Mesenchymal stem cell (in vitro differentiated cells and primary cell): ENCODE results near the gene TBC1D2.
A peak's percentile ranks its signal among the peaks of the same experiment; 100 is the strongest.
"Not testable (repeated sequence)": the region's sequence is repeated elsewhere in the genome, so short reads cannot be mapped to it uniquely, and the experiment has no call there.

ENCODE experiments used
- DNase-seq: peaks from one replicate; pipeline ENCODE4 v3.0.0-alpha.2; 2013
- H2AFZ ChIP-seq: one replicate; pipeline ENCODE4 v1.6.1; 2013; ENCODE audit warnings: low read depth, mild to moderate bottlenecking, control low read depth, inconsistent platforms, low read length, moderate library complexity
- H2AK5ac ChIP-seq: 2 replicates; pipeline ENCODE4 v1.6.1; 2013; ENCODE audit warnings: low read length, moderate library complexity, mild to moderate bottlenecking, inconsistent platforms; ENCODE audit not compliant: severe bottlenecking
- H2BK120ac ChIP-seq: one replicate; pipeline ENCODE4 v1.6.1; 2013; ENCODE audit warnings: low read depth, mild to moderate bottlenecking, inconsistent platforms, low read length, moderate library complexity
- H2BK12ac ChIP-seq, 2 experiments: one replicate each; pipeline ENCODE4 v1.6.1; 2013; ENCODE audit warnings: inconsistent platforms in 2 of 2, low read length in 2 of 2, mild to moderate bottlenecking in 2 of 2, moderate library complexity in 2 of 2, control low read depth in 1 of 2
- H2BK15ac ChIP-seq: one replicate; pipeline ENCODE4 v1.6.1; 2013; ENCODE audit warnings: mild to moderate bottlenecking, low read depth, inconsistent platforms; ENCODE audit not compliant: poor library complexity, severe bottlenecking
- H2BK5ac ChIP-seq: 2 replicates; pipeline ENCODE4 v1.6.1; 2013; ENCODE audit warnings: low read depth, mild to moderate bottlenecking, low read length, control low read depth, inconsistent platforms; ENCODE audit not compliant: poor library complexity, severe bottlenecking
- H3K14ac ChIP-seq, 2 experiments: one replicate each; pipeline ENCODE4 v1.6.1; 2013; ENCODE audit warnings: inconsistent platforms in 2 of 2, low read length in 2 of 2, control low read depth in 1 of 2, mild to moderate bottlenecking in 1 of 2, moderate library complexity in 1 of 2
- H3K18ac ChIP-seq, 2 experiments: one replicate each; pipeline ENCODE4 v1.6.1; 2013; ENCODE audit warnings: inconsistent platforms in 2 of 2, low read length in 2 of 2, control low read depth in 1 of 2, low read depth in 1 of 2, mild to moderate bottlenecking in 1 of 2
- H3K23ac ChIP-seq, 2 experiments: one replicate each; pipeline ENCODE4 v1.6.1; 2013; ENCODE audit warnings: inconsistent platforms in 2 of 2, low read length in 2 of 2, mild to moderate bottlenecking in 2 of 2, moderate library complexity in 2 of 2, control low read depth in 1 of 2
- H3K27ac ChIP-seq: 2 replicates; pipeline ENCODE4 v1.5.1; 2013; ENCODE audit warnings: mild to moderate bottlenecking, moderate library complexity, low read length, control low read depth, inconsistent platforms; ENCODE audit not compliant: poor library complexity, severe bottlenecking
- H3K27me3 ChIP-seq, 2 experiments: 2 replicates each; pipeline versions ENCODE4 v1.6.1 to v1.7.0; 2013; ENCODE audit warnings: low read length in 2 of 2, mild to moderate bottlenecking in 2 of 2, moderate library complexity in 2 of 2, control low read depth in 1 of 2, inconsistent platforms in 1 of 2; ENCODE audit not compliant: control insufficient read depth in 1 of 2, insufficient read depth in 1 of 2
- H3K36me3 ChIP-seq, 2 experiments: 2 replicates each; pipeline versions ENCODE4 v1.6.1 to v1.7.0; 2013; ENCODE audit warnings: low read length in 2 of 2, control low read depth in 1 of 2, inconsistent platforms in 1 of 2, low read depth in 1 of 2, mild to moderate bottlenecking in 1 of 2; ENCODE audit not compliant: insufficient read depth in 2 of 2, control insufficient read depth in 1 of 2
- H3K4ac ChIP-seq, 2 experiments: one replicate each; pipeline ENCODE4 v1.6.1; 2013; ENCODE audit warnings: inconsistent platforms in 2 of 2, low read length in 2 of 2, mild to moderate bottlenecking in 2 of 2, moderate library complexity in 2 of 2, control low read depth in 1 of 2, low read depth in 1 of 2
- H3K4me1 ChIP-seq: 2 replicates; pipeline ENCODE4 v1.6.1; 2013; ENCODE audit warnings: low read depth, low read length, control low read depth; ENCODE audit not compliant: control insufficient read depth, insufficient read depth
- H3K4me2 ChIP-seq: 2 replicates; pipeline ENCODE4 v1.6.1; 2013; ENCODE audit warnings: low read length, mild to moderate bottlenecking, inconsistent platforms; ENCODE audit not compliant: poor library complexity, severe bottlenecking
- H3K4me3 ChIP-seq, 2 experiments: 2 replicates each; pipeline versions ENCODE4 v1.5.1 to v1.7.0; 2013; ENCODE audit warnings: low read length in 2 of 2, mild to moderate bottlenecking in 2 of 2, control low read depth in 1 of 2, low read depth in 1 of 2; ENCODE audit not compliant: insufficient read depth in 1 of 2
- H3K79me1 ChIP-seq: replicated peaks from 2 replicates; pipeline ENCODE4 v1.6.1; 2013; ENCODE audit warnings: mild to moderate bottlenecking, control low read depth, low read length, inconsistent platforms; ENCODE audit not compliant: poor library complexity, severe bottlenecking
- H3K9ac ChIP-seq: 2 replicates; pipeline ENCODE4 v1.7.0; 2013; ENCODE audit warnings: mild to moderate bottlenecking, low read length, moderate library complexity
- H3K9me3 ChIP-seq: 2 replicates; pipeline ENCODE4 v1.7.0; 2013; ENCODE audit warnings: mild to moderate bottlenecking, low read length; ENCODE audit not compliant: control insufficient read depth
- H4K8ac ChIP-seq: one replicate; pipeline ENCODE4 v1.6.1; 2013; ENCODE audit warnings: inconsistent platforms, mild to moderate bottlenecking, low read length, moderate library complexity
- H4K91ac ChIP-seq: one replicate; pipeline ENCODE4 v1.6.1; 2013; ENCODE audit warnings: mild to moderate bottlenecking, low read length, inconsistent platforms
- WGBS: methylation state at CpG from one replicate; pipeline ENCODE4 v1.1.7; 2013; ENCODE audit warnings: mixed read lengths; 5-methylcytosine and 5-hydroxymethylcytosine counted together

The TBC1D2 gene

GRCh38 chr9:98174502-98174918 is 80.9 kb downstream of the TBC1D2 start:
- H2AK5ac ChIP-seq, H3K9ac ChIP-seq, H3K18ac ChIP-seq, H3K9me3 ChIP-seq, H4K91ac ChIP-seq, H2BK15ac ChIP-seq, H3K14ac ChIP-seq, H3K23ac ChIP-seq, H3K4me1 ChIP-seq, H3K4me2 ChIP-seq, H3K27ac ChIP-seq, H3K4me3 ChIP-seq, H3K79me1 ChIP-seq, H3K36me3 ChIP-seq, H2AFZ ChIP-seq, H2BK12ac ChIP-seq, H3K4ac ChIP-seq, H2BK120ac ChIP-seq, DNase-seq, H2BK5ac ChIP-seq, H4K8ac ChIP-seq: not testable (repeated sequence)
- peaks cover 0 to 52% of the 10 kb centered on the region in 2 experiments for H3K27me3 ChIP-seq
- WGBS: 92% methylated on average over 2 of the region's 5 CpGs

- H3K4me2 ChIP-seq: no peak overlapping the region
- no peak overlapping the region for H3K23ac ChIP-seq
- DNase-seq: no peak
- H3K9me3 ChIP-seq: no peaks in the 10 kb centered on the region
- no peaks in the 10 kb centered on the region for H3K79me1 ChIP-seq
- no peak overlapping the region for H2BK120ac ChIP-seq
- H3K36me3 ChIP-seq: no peaks in the 10 kb centered on the region
- no peak overlapping the region for H2BK12ac ChIP-seq
- H4K8ac ChIP-seq: no peak overlapping the region
- H2BK15ac ChIP-seq: no peak overlapping the region
- H3K4me3 ChIP-seq: no peak overlapping the region
- H3K27me3 ChIP-seq: peaks cover 0 to 52% of the 10 kb centered on the region in 2 experiments
- no peak overlapping the region for H2AK5ac ChIP-seq
- no peak overlapping the region for H4K91ac ChIP-seq
- no peak overlapping the region for H3K27ac ChIP-seq
- H2BK5ac ChIP-seq: no peak overlapping the region
- peaks cover 3% of the 10 kb centered on the region for H3K4me1 ChIP-seq
- no peak overlapping the region for H3K9ac ChIP-seq
- 89% methylated on average over 16 of the region's 16 CpGs for WGBS
- no peak overlapping the region for H3K4ac ChIP-seq
- no peak overlapping the region for H3K14ac ChIP-seq
- no peak overlapping the region for H3K18ac ChIP-seq
- no peak overlapping the region for H2AFZ ChIP-seq
These were observed 82.3 kb downstream of the TBC1D2 start for GRCh38 chr9:98173181-98173580.

DNA sequence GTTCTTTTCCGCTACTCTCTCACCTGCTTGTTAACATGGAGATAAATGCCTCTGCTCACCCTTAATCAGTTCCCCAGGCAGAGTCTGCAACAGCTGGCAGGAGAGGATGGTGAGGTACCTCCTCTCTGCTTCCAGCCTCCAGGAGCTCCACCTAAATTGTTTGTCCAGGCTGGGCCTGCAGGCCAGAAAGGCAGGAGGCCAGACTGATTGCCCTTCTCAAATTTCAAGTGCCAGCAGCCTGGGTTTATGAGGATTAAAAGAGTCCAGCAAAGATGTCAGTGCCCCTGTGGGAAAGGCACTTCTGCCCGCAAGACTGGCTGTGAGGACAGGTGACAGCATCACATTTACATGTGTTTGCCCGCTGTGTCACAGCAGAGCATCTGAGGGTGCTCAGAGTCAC is 82.8 kb downstream of the TBC1D2 start:
- Histone ChIP-seq H2BK12ac (no peak overlapping the region), H2BK120ac (no peak overlapping the region), H2BK5ac (no peak overlapping the region), H3K36me3 (no peaks in the 10 kb centered on the region), H2AFZ (no peak overlapping the region), H3K9ac (no peak overlapping the region), H3K9me3 (no peaks in the 10 kb centered on the region), H4K91ac (no peak overlapping the region), H3K27ac (no peak overlapping the region), H3K4me2 (no peak overlapping the region), H3K4ac (no peak overlapping the region), H3K79me1 (no peaks in the 10 kb centered on the region), H2AK5ac (no peak overlapping the region), H2BK15ac (no peak overlapping the region), H4K8ac (no peak overlapping the region), H3K18ac (no peak overlapping the region), H3K27me3 (peaks cover 0 to 52% of the 10 kb centered on the region in 2 experiments), H3K14ac (no peak overlapping the region), H3K4me1 (peaks cover 3% of the 10 kb centered on the region), H3K23ac (no peak overlapping the region), H3K4me3 (no peak overlapping the region)
- WGBS: 79% methylated on average over 3 of the region's 3 CpGs
- DNase-seq: no peak

DNA sequence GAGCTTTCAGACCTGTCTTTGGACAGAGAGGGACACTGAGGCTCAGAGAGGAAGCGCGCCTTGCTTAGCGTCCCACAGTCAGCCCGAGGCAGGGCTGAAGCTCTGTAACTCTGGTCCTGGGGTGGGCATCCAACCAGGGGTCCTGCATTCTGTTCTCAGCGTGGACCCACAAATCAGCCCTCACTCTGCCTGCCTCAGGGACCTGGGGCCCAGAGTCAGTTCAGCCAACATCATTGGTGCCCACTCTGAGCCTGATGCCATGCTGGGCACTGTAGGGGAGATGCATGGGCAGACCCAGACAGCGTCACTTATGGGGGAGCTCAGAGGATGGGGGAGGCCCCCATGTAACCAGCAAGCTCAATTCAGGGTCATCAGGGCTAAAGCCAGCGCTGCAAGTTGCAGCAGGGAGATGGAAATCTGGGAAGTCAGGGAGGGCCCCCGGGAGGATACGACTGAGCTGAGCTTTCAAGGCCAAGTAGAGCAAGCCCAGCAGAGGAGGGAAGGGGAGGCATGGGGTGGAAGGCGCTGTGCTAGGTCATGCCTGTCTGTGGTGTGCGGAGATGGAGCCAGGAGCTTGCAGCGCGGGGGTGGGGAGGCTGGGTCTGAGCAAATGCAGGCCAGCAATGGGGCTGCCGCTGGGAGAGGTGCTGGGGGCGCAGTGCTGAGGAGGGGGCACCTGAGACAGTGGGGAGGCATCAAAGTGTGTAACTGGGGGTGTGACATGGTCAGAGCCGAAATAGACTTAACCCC is 84.1 kb downstream of the TBC1D2 start:
- no peak overlapping the region for H2BK15ac ChIP-seq
- H3K14ac ChIP-seq: peak overlapping the region in 1 of 2 experiments; percentile 55
- no peak overlapping the region for H3K4me2 ChIP-seq
- H4K91ac ChIP-seq: no peak overlapping the region
- no peak overlapping the region for H2BK120ac ChIP-seq
- no peak overlapping the region for H3K4ac ChIP-seq
- 76% methylated on average over 16 of the region's 16 CpGs for WGBS
- DNase-seq: no peak
- H3K9ac ChIP-seq: no peak overlapping the region
- peak overlapping the region; percentile 35 for H4K8ac ChIP-seq
- peaks cover 3% of the 10 kb centered on the region for H3K4me1 ChIP-seq
- no peak overlapping the region for H3K4me3 ChIP-seq
- H2BK12ac ChIP-seq: peak overlapping the region in 1 of 2 experiments; percentile 33
- H3K18ac ChIP-seq: peak overlapping the region in 1 of 2 experiments; percentile 7
- no peak overlapping the region for H2AFZ ChIP-seq
- peaks cover 0 to 53% of the 10 kb centered on the region in 2 experiments for H3K27me3 ChIP-seq
- no peak overlapping the region for H3K23ac ChIP-seq
- no peaks in the 10 kb centered on the region for H3K79me1 ChIP-seq
- no peaks in the 10 kb centered on the region for H3K9me3 ChIP-seq
- H3K36me3 ChIP-seq: no peaks in the 10 kb centered on the region
- H3K27ac ChIP-seq: no peak overlapping the region
- no peak overlapping the region for H2BK5ac ChIP-seq
- H2AK5ac ChIP-seq: no peak overlapping the region
